ENCODE data around the gene LEKR1. TPM values are rescaled to one million over a fixed set of nuclear protein-coding genes. Genes with fewer than 3 reads are reported as not detected.

LEKR1 gene
- polyA plus RNA-seq, 1 donor from 2014 or later: 2.7 TPM

- no peaks in the 10 kb centered on the region for H3K79me2 ChIP-seq (replicated peaks; ENCODE audit: insufficient read depth, low read length)
- H3K27ac ChIP-seq (ENCODE audit: low read length): no peak overlapping the region
- no peak overlapping the region for H3K4me2 ChIP-seq (ENCODE audit: low read length)
- H3K9ac ChIP-seq (ENCODE audit: low read length): no peak overlapping the region
- H3F3A ChIP-seq (ENCODE audit: insufficient read depth, low read length, poor library complexity, severe bottlenecking): no peaks in the 10 kb centered on the region
- no peak overlapping the region for H3K4me3 ChIP-seq (ENCODE audit: low read length)
- no peaks in the 10 kb centered on the region for H4K20me1 ChIP-seq (ENCODE audit: insufficient read depth)
- H3K36me3 ChIP-seq (ENCODE audit: insufficient read depth, low read length): no peaks in the 10 kb centered on the region
- no peak for TF ChIP-seq MXI1 (conservative IDR thresholded peaks at IDR 0.05; ENCODE audit: poor library complexity, severe bottlenecking)
- TF ChIP-seq RAD21 (conservative IDR thresholded peaks at IDR 0.05): no peak
- TF ChIP-seq TAF1 (IDR thresholded peaks at IDR 0.05; ENCODE audit: low read depth): no peak
- no peak for TF ChIP-seq EZH2 (IDR thresholded peaks at IDR 0.05; ENCODE audit: borderline replicate concordance, insufficient read depth, low read length, poor library complexity, severe bottlenecking)
- TF ChIP-seq CTCF (IDR thresholded peaks at IDR 0.05; ENCODE audit: poor library complexity, severe bottlenecking): no peak
- TF ChIP-seq REST (IDR thresholded peaks at IDR 0.05; ENCODE audit: borderline replicate concordance): no peak
- TF ChIP-seq POLR2AphosphoS5 (IDR thresholded peaks at IDR 0.05): no peak
- H3K9me2 ChIP-seq (ENCODE audit: insufficient read depth, low read length): no peaks in the 10 kb centered on the region
- no peaks in the 10 kb centered on the region for H3K9me3 ChIP-seq (ENCODE audit: low read length)
- H2AFZ ChIP-seq (ENCODE audit: low read depth, low read length): no peak overlapping the region
- H3K27me3 ChIP-seq (ENCODE audit: insufficient read depth, low read depth, low read length): no peaks in the 10 kb centered on the region
Observed at GRCh38 chr3:157079676-157080369, 253.7 kb downstream of the LEKR1 start.

DNA sequence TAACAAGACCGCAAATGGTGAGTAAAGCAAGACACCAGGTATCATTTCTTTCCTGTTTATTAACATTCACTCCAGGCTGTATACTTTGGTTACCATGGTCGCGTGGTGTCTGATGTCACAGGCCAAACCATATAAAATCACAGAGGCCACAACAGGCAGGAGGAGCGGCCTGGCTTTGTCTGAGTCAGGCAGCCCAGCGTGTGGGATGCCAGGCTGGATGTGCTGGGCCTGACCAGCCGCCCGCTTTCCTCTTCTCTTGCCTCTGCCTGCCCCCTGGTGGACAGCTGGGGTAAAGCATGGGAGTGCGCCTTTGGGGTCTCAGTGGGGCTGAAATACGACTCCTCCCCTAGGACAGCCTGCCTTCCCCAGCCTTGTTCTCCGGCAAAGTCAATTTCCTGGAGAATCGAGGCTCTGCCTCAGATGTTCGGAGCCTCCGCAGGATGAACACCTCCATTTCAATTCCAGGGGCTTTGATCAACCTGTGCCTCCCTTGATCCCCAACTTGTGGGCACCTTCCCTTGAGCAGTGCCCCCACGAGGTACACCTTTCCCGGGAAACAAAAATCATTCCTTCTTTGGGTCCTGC lies 255.6 kb downstream of the LEKR1 start:
- Histone ChIP-seq H3K79me2 (replicated peaks; ENCODE audit: insufficient read depth, low read length) (no peaks in the 10 kb centered on the region), H3K27me3 (ENCODE audit: insufficient read depth, low read depth, low read length) (no peaks in the 10 kb centered on the region), H3K9me2 (ENCODE audit: insufficient read depth, low read length) (no peaks in the 10 kb centered on the region), H3K9ac (ENCODE audit: low read length) (no peak overlapping the region), H3F3A (ENCODE audit: insufficient read depth, low read length, poor library complexity, severe bottlenecking) (no peaks in the 10 kb centered on the region), H3K27ac (ENCODE audit: low read length) (peak overlapping the region; percentile 18), H3K4me2 (ENCODE audit: low read length) (no peak overlapping the region), H2AFZ (ENCODE audit: low read depth, low read length) (peak overlapping the region; percentile 12), H3K36me3 (ENCODE audit: insufficient read depth, low read length) (no peaks in the 10 kb centered on the region), H3K4me3 (ENCODE audit: low read length) (no peak overlapping the region), H3K9me3 (ENCODE audit: low read length) (no peaks in the 10 kb centered on the region), H4K20me1 (ENCODE audit: insufficient read depth) (no peaks in the 10 kb centered on the region)
- peak; percentile 14 for TF ChIP-seq EP300 (conservative IDR thresholded peaks at IDR 0.05; ENCODE audit: poor library complexity, severe bottlenecking)
- TF ChIP-seq EZH2 (IDR thresholded peaks at IDR 0.05; ENCODE audit: borderline replicate concordance, insufficient read depth, low read length, poor library complexity, severe bottlenecking): no peak
- TF ChIP-seq TAF1 (IDR thresholded peaks at IDR 0.05; ENCODE audit: low read depth): no peak
- TF ChIP-seq RAD21 (conservative IDR thresholded peaks at IDR 0.05): peak; percentile 95
- no peak for TF ChIP-seq MXI1 (conservative IDR thresholded peaks at IDR 0.05; ENCODE audit: poor library complexity, severe bottlenecking)
- TF ChIP-seq SMC3 (conservative IDR thresholded peaks at IDR 0.05; ENCODE audit: poor library complexity): peak; percentile 97
- peak; percentile 95 for TF ChIP-seq CTCF (IDR thresholded peaks at IDR 0.05; ENCODE audit: poor library complexity, severe bottlenecking)
- TF ChIP-seq POLR2AphosphoS5 (IDR thresholded peaks at IDR 0.05): peak; percentile 40
- TF ChIP-seq REST (IDR thresholded peaks at IDR 0.05; ENCODE audit: borderline replicate concordance): no peak

Data from neural cell (in vitro differentiated cells).